ENCODE measurements around the gene NFAT5.
"Not testable (repeated sequence)": the region's sequence is repeated elsewhere in the genome, so short reads cannot be mapped to it uniquely, and the experiment has no call there.

NFAT5 gene

GRCh38 chr16:69555867-69556266, 9.9 kb upstream of the NFAT5 start:
- DNase-seq, result no peak

DNA sequence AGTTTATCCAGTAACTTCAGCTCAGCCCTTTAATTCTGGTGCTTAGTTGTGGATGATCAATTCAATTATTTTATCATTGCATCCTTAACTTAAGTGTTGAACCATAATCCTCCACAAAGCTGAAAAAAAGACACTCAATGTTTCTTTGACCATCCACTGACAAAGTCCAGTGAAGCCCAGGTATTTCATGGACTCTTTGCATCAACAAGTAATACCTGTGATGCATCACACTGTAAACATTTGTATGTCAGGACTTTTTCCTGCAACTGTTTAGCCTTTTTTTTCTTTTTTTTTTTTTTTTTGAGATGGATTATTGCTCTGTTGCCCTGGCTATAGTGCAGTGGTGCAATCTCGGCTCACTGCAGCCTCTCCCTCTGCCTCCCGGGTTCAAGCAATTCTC, 6.6 kb upstream of the NFAT5 start:
- no peak for DNase-seq

DNA sequence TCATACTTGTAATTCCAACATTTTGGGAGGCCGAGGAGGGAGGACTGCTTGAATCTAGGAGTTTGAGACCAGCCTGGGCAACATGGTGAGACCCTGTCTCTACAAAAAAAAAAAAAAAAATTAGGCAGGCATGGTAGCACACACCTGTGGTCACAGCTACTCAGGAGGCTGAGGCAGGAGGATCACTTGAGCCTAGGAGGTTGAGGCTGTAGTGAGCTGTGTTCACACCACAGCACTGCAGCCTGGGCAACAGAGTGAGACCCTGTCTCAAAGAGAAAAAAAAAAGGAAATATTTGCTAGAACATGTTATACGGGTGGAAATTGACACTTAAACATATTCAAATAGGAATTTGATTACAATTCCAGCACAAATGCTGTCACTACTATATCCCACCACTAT, 4.4 kb upstream of the NFAT5 start:
- not testable (repeated sequence) for DNase-seq

GRCh38 chr16:69561901-69562300, 3.9 kb upstream of the NFAT5 start:
- DNase-seq, result peak; percentile 11 to 16

DNA sequence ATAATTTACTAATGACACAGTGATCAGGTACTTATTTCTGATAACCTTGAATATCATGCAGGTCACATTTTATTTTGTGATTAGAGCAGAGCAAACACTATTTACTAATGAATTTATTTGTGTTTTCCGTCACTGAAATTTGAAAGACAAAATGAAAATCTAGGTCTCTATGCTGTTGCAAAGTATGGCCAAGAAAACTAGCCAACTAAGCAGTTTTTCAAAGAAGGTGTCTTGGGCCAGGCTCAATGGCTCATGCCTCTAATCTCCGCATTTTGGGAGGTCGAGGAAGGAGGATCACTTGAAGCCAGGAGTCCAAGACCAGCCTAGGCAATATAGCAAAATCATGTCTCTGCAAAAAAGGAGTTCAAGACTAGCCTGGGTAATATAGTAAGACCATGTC, 3.0 kb upstream of the NFAT5 start:
- DNase-seq, result no peak

DNA sequence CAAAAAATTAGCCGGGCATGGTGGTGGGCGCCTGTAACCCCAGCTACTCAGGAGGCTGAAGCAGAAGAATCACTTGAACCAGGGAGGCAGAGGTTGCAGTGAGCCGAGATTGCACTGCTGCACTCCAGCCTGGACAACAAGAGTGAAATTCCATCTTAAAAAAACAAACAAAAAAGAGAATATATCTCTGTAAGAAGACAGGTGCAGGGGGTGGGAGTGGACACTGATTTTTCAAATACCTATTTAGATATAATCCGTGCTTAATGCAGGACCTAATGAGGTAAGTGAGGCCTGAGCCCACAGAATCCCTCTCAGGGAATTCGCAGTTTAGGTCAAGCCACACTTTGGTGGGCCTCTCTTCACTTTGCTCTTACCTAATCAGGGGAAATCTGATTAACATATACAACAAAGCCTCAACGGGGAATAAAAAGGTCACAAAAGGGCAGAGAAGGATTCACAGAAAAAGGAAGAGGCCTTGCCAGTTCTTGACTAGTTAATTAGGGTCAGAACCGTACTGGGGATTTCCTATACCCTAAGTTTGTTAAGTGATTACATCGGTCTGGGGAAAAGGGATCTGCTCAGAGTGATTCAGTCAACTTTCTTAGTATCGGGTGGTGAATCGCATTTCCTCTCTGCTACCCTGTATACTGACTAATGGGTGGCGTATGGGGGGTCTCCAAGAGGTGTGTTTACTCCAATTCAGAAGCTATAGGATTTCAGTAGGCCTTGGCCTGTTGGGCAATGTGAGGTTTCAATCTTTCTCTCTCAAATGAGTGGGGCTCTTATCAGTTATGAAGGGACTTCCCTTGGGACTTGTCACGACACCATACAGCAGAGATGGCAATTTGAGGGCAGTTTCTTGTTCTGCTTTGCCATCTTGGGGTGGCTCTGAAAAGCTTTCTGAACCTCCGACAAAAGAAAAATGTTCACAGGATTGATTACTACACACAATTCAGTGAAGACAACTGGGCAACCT, 1.9 kb upstream of the NFAT5 start:
- peak; percentile 42 to 53 for DNase-seq

DNA sequence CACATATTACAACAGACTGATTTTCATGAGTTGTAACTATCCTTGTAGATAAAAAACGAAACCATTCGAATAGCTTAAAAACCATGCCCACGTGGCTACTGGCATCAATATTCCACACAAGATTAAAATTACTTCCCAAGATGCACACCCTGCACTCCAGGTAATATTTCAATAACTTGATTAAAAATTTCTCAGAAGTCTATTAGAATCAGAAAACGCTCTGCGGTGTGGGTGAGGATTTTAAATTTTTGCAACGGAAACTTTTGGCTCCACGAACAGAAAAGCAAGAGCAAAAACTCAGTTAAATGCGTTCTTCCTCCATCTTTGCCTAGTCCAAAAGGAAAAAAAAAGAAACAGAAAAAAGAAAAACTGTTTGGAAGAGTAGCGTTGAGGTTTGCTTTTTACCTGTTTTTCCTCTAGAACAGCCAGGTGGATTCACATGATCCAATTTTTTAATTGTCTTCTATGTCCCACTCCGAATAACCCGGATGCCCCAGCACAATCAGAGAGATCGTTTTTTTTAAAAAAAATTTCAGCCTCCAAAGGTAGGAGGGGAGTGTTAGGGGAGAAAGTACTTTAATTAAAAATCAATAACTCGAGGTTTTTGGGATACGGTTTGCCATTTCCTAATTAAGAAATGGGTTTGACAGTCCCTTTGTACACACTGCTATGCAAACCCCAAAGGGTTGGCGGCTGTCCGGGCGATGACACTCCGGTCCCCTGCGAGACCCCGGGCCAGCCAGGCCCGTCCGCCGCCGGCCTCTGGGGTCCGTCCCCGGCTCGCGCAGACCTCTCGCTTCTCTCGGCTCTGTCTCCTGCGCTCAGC, 708 bp upstream of the NFAT5 start:
- no peak for DNase-seq

DNA sequence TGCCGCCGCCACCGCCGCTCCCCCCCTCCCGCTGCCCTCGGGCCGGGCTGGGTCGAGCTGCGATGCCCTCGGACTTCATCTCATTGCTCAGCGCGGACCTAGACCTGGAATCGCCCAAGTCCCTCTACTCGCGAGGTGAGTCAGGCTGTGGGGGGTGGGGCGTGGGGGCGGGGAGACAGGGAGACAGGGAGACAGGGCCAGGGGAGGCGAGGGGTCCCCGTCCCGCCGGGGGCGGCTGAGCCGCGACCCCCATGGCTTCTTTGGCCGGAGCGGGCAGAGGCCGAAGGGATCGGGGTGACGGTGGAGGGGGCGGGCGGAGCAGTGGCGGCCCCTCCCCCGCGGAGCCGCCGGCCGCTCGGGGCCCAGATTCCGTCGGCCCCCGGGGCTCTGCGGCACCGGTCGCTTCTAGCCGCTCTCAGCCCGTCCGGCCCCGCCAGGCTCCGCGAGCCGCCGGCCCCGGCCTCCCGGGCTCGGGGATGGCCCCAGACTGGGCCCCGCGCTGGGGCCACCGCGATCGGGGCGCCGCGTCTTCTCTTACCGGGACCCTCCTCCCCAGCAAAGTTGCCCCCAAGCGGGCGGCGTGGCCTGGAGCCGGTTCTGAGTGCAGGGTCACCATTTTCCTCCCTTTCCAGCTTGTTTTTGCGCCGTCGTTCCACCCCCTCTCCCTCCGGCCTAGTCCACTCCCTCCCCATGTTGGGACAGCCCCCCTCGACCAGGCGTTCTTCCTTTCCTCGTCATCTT, 644 bp downstream of the NFAT5 start:
- peak in 1 of 2 experiments; percentile 10 for DNase-seq

GRCh38 chr16:69566981-69567680, 1.4 kb downstream of the NFAT5 start:
- no peak for DNase-seq

DNA sequence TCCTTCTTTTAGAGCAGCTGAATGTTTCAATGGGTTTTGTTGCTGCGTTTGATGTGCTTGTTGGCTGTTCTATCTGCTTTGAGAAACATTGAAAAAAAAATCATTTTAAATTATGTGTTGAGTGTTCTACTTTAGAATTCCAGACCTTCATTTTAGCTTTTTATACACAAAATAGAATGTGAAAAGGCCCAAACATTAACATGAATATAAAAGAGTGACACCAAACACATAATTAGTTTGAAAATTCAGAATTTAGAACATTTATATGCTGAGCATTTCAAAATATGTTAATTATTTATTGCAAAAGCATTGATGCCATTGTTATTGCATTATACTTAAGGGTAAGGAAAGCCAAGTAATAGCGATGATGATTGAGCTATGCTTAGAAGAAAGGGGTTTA, 2.9 kb downstream of the NFAT5 start:
- DNase-seq, result no peak

DNA sequence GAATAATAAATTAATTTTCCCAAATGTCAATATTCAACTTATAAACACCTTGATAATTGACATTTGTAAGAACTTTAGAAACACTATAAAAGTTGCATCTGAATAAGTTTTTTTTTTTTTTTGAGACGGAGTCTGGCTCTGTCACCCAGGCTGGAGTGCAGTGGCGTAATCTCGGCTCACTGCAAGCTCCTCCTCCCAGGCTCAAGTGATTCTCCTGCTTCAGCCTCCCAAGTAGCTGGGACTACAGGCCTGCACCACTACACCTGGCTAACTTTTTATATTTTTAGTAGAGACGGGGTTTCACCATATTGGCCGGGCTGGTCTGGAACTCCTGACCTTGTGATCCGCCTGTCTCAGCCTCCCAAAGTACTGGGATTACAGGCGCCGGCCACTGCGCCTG, 13.0 kb downstream of the NFAT5 start:
- not testable (repeated sequence) for DNase-seq

DNA sequence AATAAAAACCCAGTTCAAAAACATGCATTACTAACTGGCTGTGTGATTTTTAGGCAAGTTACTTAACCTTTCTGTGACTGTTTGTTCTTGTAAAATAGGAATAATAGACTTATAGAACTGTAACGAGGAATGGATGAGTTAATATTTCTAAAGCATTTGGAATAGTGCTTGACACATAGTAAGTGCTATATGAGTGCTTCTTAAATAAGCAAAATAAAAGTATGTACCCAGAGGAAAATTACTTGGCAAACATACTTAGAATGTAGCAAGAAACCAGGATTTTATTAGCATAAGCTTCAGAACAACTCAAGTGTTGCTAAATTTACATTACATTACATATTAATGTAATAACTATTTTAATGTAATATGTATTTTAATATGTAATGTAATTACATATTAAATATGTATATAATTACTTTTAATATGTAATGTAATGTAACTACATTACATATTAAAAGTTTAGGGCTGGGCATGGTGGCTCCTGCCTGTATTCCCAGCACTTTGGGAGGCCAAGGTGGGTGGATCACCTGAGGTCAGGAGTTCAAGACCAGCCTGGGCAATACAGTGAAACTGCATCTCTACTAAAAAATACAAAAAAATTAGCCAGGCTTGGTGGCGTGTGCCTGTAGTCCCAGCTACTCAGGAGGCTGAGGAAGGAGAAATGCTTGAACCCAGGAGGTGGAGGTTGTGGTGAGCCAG, 14.2 kb downstream of the NFAT5 start:
- DNase-seq, result no peak

DNA sequence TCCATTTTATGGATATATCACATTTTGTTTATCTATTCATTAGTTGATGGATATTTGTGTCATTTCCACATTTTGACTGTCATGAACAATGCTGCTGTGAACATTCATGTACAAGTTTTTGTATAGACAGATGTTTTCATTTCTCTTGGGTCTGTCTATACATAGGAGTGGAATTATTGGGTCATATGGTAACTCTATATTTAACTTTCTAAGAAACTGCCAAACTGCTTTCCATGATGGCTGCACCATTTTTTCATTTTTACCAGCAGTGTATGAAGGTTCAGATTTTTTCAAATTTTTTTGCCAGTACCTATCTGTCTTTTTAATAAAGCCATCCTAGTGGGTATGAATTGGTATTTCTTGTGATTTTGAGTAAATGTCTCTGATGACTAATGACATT, 15.5 kb downstream of the NFAT5 start:
- DNase-seq, result no peak

- not testable (repeated sequence) for DNase-seq
Observed at GRCh38 chr16:69584493-69584892, 18.7 kb downstream of the NFAT5 start.

- no peak for DNase-seq
Observed at GRCh38 chr16:69589434-69590269, 23.9 kb downstream of the NFAT5 start.

DNA sequence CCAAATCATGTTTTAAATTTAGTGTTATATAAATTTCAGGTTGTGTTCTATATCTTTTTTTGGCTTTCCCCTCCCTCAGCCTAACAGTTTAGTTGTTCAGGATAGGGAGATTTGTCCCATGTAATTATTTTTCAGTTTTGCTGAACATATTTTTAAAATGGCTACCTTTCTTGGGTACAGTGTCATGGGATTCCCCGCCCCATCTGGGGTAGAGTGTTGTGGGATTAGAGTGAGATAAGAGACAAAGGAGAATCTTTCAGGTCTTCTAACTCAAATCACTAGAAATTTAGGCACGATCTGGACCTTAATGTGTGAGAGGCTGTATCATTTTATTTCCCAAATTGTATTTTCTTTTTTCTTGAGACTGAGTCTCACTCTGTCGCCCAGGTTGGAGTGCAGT, 24.8 kb downstream of the NFAT5 start:
- DNase-seq, result no peak

DNA sequence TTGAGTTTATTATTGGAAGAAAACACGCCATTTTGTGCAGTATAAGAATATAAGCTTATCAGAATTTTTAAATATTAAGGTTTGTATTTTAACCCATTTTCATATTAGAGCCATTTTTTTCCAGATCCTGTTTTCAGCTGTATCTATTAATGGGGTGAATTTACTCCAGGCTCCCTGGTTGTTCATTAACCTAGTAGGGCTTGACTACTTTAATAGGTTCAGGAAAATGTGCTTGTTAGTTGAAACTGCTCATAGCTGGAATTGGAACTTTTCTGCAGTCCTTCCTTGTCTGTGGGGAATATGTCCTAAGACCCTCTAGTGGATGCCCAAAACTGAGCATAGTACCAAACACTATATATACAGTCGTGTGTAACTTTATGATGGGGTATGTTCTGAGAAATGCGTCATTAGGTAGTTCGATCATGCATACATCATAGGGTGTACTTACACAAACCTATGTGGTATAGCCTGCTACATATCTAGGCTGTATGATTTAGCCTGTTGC, 28.0 kb downstream of the NFAT5 start:
- no peak for DNase-seq

GRCh38 chr16:69595127-69596036, 29.6 kb downstream of the NFAT5 start:
- no peak for DNase-seq

- no peak for DNase-seq
Observed at GRCh38 chr16:69596801-69597200, 31.0 kb downstream of the NFAT5 start.

GRCh38 chr16:69598045-69598444, 32.3 kb downstream of the NFAT5 start:
- no peak for DNase-seq
